Activated CD8-positive, alpha-beta memory T cell treated with anti-CD3 and anti-CD28 coated beads, Interleukin-2, amount 50 U/mL, for 4 hours (primary cell): Measurements from ENCODE around the gene NLRP6.

ENCODE experiments used
- DNase-seq: peaks from one replicate; pipeline ENCODE4 v3.0.0-alpha.2; 2020

Gene NLRP6

DNA sequence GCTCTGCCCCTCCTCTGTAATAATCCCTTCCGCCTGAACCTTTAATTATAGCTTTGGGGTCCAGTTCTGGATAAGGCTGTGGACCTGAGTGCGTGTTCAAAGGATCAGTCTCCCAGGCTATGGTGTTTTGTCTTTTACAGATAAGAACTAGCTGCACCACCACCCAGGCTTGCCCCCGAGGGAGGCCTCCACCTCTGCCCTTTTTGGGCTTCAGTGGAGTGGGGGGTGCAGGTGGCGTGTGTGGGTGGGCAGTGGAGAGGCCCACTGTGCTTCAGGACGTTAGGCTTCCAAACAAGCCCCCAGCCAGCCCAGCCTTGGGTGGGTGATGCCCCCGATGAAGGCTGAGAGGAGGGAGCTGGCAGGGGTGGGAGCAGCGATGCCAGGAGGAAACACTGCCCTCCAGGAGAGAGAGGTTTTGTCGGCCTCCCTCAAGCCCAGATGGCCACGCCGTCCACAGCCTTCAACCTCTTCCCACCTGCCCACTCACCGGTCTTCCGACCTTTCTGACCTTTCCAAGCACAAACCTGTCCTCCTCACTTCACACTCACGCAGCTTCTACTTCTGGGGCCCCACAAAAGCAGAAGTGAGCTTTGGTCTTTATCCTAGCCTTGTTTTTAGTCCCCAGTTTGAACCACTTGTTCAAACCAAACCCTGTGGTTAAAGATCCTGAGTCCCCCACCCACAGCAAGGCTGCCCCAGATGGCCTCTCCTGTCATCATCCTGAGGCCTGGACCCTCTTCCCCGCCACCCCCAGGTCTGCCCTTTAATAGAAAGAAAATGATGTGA, 21.1 kb upstream of the NLRP6 start:
- no peak for DNase-seq

DNA sequence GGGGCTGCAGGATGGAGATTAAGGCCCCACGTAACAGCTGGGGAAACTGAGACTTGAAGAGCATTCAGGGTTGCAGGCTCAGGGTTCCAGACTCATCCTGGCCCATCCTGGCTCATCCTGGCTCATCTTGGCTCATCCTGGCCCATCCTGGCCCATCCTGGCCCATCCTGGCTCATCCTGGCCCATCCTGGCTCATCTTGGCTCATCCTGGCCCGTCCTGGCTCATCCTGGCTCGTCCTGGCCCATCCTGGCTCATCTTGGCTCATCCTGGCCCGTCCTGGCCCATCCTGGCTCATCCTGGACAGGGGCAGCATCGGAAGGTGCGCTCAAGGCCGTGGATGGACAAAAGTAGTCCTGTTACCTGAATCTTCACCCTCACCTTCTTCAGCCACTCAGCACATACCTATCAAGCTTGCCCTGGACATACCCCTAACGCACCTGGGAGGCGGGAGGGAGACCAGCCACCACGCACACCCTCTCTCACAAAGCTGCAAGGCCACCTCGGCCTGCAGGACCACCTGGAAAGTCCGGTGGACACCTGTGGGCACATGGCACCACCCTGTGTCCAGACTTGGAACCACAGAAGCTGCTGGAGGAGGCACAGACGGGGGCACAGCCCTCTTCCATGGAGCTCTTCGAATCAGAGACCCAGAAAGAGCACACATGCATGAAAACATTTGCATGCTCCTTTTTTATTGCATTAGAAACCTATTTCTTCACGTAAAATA, 20.3 kb upstream of the NLRP6 start:
- DNase-seq: no peak

DNA sequence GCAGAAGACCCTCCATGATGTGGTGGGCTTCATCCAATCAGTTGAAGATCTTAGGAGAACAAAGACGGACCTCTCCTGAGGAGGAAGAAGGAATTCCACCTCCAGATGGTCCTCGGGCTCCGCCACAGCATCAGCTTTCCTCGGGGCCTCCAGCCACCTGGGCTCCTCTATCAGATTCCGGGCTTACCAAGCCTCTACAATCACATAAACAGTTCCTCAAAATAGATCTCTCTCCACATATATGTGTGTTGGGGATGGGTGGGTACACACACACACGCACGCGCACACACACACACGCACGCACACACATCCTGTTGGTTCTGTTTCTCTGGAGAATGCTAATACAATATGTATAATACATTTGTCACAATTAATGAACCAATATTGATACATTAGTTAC, 18.8 kb upstream of the NLRP6 start:
- no peak for DNase-seq

DNA sequence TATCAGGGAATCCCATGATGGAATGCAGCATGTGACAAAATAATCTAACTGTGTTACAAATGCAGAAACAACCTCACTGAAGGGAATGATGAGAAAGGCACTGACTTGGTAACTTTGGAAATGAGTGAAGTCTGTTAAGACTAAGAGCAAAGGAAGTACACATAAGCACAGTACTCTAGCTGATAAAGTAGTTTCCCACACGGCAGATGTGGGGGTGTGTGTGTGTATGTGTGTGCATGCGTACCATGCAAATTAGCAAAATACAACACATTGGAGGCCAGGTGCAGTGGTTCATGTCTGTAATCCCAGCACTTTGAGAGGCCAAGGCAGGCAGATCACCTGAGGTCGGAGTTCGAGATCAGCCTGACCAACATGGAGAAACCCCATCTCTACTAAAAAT, 16.6 kb upstream of the NLRP6 start:
- no peak for DNase-seq

DNA sequence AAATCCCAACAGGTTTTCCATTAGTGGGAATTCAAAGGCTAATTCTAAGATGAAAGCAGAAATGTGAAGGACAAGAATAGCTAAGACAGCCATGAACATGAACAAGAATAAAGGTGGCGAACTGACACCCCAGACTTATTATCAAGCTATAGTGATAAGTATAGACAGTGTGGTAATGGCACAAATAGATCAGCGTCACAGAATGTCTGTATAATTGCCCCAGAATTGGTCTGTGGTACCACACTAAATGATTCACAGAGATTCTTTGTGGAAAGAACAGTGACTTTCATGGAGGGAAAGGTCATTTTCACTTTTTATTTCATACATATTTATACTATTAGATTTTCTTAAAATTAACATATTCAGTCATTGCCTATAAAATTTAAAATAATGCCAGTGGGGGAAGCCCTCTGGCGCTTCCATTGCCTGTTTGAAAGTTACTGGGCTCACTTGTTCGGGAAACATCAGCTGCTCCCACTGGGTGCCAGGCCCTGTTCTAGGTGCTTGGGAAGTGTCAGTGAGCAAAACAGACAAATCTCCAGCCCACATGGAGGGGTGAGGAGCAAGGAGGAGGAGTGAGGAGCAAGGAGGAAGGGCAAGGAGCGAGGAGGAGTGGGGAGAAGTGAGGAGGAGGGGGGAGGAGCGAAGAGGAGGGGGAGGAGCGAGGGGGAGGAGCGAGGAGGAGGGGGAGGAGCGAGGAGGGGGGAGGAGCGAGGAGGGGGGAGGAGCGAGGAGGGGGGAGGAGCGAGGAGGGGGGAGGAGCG, 11.3 kb upstream of the NLRP6 start:
- DNase-seq: peak; percentile 28

DNA sequence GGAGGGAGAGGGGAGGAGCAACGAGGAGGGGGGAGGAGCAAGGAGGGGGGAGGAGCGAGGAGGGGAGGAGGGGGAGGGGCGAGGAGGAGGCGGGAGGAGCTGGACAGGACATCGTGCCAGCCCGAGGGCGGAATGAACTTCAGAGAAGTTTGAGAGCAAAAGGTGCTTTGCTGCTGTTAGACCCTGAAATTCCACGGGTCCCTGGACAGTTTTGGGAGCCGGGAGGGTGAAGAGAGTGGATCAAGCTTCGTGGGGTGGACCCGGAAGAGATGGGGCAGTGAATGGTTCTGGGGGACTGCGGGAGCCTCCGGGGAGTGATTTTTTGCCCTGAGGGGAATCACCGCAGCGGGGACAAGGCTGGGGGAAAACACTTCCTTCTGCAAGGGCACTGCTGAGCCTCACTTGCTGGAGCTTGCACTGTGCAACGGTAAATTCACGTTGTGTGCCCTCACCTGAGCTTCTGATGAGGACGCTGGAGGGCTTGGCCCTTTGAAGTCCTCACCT, 10.7 kb upstream of the NLRP6 start:
- DNase-seq: peak; percentile 42

DNA sequence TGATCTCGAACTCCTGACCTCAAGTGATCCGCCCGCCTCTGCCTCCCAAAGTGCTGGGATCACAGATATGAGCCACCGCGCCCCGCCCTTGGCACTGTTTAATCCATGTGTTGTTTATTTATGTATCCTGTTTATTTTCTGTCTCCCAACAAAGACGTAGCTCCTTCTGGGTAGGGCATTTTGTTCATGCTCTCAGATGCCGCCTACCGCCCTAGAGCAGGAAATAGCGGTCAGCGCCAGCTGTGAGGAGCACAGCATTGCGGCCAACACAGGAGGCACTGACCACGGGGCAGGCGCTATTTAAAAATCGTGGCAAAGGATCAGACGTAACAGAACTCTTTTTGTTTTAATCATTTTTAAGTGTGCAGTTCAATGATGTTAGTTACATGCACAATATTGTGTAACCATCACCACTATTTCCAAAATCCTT, 9.5 kb upstream of the NLRP6 start:
- peak; percentile 34 for DNase-seq

DNA sequence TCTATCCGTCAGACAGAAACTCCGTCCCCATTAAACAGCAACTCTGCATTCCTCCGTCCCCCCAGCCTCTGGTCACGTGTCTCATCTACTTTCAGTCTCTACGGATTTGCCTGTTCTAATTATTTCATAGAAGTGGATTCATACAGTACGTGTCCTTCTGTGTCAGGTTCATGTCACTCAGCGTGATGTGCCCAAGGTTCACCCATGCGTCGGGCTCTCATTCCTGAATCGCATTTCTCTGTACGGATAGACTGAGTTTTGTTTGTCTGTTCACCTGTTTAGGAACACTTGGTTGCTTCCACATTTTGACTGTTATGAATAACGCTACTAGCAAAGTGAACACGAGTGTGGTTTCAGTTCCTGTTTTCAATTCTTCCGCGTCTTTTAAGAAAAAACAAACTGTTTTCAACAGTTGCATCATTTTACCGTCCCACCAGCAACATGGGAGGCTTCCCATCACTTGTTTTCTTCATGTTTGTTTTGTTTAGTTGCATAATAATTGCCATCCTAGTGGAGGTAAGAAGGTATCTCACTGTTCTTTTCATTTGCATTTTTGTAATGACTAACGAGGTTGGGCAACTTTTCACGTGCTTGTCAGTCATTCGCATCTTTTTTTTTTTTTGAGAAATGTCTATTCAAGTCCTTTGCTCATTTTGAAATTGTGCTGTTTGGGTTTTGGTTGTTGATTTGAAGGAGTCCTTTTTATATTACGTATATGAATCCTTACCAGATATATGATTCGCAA, 8.9 kb upstream of the NLRP6 start:
- DNase-seq: peak; percentile 40

DNA sequence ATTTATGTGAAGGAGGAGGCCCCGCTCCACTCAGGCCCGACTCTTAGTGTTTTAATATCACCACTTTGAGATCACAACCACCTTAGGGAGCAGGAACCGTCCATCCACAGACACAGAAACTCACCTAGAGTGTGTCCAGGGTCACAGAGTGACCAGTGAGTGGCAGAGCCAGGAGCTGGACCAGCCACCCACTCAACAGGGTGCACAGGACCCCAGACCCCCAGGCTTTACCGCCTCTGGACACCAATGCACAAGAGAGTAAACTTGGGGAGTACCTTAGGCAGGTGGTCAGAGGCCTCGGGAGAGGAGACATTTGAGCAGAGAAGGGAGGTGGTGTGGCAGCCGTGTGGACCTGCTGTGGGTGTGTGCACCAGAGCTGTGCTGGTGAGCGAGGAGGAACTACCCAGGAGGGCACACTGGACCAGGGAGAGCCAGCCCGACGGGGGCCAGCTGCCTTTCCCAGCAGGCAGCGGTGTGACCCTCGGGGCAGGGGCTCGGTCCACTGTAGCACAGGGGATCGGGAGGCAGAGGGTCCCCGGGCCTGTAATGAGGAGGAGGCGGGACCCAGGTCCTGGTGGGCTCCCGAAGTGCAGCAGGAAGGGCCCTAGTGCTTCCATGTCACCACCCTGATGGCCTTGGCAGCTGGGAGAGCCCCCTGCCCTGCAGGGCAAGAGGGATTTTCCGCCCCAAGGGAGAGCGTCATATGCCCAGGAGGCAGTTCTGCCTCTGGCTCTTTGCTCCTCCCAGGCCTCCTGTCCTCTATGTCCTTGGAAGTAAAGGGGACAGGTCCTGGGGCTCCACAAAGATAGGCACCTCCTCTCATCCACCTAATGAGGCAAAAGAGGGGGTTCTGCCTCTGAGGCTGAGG, 7.5 kb upstream of the NLRP6 start:
- no peak for DNase-seq

DNA sequence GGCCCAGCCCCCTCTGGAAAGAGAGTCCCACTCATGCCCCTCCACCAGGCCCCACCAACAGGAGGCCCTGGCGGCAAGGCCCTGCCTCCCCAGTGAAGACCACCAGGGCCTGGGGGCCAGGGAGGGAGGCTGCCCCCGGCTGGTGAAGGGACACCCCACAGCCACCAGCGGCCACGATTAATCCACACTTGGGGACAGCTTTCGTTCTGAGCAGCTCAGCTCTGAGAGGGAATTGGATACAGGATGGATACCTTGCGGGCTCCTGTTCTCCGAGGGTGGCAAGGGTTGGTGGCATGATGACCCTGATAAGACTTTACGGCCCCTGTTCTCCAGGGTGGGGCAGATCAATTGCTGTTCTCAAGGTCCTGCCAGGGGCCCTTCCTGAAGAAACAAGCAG, 6.9 kb upstream of the NLRP6 start:
- no peak for DNase-seq

DNA sequence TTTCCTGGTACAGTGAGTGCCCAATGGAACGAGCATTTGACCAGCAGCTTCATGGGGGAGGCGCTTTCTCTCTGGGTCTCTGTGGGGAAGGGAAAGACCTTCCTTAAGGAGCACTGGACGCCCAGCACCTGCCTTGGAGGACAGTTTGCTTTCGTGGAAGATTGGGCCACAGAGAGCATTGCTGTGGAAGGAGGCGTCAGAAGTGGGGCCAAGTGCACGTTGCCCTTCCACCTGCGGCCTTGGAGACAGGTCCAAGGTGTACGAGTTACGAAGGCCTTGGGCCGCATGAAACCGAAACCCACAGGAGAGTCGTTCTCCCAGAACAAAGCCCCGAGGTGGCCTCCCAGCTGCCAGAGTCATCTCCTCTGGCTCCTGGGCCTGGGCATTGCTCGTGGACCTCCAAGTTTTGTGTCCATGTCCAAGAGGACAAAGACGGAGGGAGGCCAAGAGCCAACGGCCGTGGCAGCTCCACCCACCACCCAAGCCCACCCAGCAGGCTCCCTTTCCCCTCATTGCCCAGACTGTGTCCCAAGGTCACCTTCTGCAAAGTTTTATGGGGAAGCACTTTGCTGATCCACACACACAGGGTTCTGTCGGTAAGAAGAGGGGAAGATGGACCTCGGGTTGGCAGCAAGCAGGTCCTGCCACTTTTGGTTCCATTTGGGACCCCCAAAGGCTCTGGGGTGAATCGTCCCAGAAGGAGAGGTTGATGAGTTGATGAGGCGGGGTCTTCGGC, 5.8 kb upstream of the NLRP6 start:
- DNase-seq: no peak

DNA sequence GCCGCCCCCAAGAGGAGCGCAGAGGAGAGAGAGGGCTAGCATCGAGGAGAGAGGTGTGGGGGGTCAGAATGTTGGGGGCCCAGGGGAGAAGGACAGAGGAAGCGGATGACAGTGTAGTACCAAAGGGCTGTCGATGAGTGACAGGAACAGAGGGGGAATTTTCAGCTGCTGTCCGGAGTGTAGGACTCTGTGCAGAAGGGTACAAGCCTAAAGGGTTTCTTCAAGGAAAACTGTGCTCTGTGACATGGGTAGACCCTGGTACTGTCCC, 5.3 kb upstream of the NLRP6 start:
- DNase-seq: no peak

DNA sequence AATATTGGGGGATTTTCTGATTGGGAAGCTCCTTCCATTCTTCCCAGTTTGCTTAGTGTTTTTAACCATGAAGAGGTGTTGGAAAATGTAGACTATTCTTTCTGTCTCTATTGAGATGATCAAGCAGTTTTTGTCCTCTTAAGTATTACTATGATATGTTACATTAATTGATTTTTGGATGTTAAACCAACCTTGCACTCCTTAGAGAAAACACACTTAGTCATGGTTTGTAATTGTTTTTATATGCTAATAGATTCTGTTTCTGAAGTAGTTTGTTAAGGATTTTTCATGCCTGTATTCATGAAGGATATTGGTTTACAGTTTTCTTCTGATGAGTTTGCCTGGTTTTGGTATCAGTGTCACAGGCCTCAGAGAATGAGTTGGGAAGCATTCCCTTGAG, 2.0 kb upstream of the NLRP6 start:
- DNase-seq: no peak

DNA sequence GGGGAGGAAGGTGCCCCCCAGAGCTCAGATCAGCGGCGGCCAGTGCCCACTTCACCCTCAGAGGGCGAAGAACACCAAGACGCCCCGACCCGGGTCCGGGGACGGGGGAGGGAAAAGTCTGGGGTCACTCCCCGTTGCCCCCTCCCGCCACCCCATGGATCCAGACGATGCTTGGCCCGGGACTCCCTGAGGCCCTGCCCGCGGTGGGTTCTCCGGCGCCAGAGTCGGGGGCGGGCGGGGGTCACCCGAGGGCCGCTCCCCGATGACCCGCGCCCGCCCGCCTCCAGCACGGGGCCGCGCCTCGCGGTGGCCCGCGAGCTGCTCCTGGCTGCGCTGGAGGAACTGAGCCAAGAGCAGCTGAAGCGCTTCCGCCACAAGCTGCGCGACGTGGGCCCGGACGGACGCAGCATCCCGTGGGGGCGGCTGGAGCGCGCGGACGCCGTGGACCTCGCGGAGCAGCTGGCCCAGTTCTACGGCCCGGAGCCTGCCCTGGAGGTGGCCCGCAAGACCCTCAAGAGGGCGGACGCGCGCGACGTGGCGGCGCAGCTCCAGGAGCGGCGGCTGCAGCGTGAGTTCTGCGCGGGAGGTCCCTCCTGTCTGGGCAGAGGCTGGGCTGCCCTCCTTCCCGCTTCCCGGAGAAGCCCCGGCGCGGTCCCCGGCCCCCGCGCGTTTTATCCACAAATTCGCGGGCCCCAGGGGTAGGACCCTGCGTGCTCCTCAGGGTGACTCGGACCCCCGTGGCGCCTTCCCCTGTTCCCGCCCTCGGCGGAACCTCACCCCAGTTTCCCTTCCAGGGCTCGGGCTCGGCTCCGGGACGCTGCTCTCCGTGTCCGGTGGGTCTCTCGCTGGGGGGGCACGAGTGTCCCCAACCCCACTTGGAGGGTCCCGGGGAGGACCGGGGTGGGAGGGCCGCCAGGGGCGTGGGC, 1.1 kb downstream of the NLRP6 start:
- peak; percentile 30 for DNase-seq

DNA sequence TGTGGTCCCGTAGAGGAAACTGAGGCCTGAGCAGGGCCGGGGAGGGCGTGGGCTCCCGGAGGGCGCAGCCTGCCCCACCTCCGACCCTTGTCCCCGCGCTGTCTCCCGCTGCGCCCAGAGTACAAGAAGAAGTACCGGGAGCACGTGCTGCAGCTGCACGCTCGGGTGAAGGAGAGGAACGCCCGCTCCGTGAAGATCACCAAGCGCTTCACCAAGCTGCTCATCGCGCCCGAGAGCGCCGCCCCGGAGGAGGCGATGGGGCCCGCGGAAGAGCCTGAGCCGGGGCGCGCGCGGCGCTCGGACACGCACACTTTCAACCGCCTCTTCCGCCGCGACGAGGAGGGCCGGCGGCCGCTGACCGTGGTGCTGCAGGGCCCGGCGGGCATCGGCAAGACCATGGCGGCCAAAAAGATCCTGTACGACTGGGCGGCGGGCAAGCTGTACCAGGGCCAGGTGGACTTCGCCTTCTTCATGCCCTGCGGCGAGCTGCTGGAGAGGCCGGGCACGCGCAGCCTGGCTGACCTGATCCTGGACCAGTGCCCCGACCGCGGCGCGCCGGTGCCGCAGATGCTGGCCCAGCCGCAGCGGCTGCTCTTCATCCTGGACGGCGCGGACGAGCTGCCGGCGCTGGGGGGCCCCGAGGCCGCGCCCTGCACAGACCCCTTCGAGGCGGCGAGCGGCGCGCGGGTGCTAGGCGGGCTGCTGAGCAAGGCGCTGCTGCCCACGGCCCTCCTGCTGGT, 1.9 kb downstream of the NLRP6 start:
- DNase-seq: peak; percentile 56

DNA sequence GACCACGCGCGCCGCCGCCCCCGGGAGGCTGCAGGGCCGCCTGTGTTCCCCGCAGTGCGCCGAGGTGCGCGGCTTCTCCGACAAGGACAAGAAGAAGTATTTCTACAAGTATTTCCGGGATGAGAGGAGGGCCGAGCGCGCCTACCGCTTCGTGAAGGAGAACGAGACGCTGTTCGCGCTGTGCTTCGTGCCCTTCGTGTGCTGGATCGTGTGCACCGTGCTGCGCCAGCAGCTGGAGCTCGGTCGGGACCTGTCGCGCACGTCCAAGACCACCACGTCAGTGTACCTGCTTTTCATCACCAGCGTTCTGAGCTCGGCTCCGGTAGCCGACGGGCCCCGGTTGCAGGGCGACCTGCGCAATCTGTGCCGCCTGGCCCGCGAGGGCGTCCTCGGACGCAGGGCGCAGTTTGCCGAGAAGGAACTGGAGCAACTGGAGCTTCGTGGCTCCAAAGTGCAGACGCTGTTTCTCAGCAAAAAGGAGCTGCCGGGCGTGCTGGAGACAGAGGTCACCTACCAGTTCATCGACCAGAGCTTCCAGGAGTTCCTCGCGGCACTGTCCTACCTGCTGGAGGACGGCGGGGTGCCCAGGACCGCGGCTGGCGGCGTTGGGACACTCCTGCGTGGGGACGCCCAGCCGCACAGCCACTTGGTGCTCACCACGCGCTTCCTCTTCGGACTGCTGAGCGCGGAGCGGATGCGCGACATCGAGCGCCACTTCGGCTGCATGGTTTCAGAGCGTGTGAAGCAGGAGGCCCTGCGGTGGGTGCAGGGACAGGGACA, 2.7 kb downstream of the NLRP6 start:
- peak; percentile 36 for DNase-seq

DNA sequence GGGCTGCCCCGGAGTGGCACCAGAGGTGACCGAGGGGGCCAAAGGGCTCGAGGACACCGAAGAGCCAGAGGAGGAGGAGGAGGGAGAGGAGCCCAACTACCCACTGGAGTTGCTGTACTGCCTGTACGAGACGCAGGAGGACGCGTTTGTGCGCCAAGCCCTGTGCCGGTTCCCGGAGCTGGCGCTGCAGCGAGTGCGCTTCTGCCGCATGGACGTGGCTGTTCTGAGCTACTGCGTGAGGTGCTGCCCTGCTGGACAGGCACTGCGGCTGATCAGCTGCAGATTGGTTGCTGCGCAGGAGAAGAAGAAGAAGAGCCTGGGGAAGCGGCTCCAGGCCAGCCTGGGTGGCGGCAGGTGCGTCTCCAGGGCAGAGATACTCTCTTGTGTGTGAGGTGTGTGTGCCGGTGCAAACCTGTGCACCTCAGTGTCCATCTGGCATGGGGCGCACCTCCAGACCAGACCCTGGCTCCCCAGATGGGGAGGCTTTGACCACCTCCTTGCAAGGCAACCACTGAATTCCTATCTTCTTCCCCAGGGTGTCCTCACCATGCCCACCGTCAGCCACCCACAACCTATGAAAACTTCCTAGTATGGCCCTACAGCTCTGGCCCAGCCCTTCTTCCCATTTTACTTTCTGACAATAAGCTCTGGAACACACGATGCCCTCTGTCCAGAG, 3.4 kb downstream of the NLRP6 start:
- no peak for DNase-seq

DNA sequence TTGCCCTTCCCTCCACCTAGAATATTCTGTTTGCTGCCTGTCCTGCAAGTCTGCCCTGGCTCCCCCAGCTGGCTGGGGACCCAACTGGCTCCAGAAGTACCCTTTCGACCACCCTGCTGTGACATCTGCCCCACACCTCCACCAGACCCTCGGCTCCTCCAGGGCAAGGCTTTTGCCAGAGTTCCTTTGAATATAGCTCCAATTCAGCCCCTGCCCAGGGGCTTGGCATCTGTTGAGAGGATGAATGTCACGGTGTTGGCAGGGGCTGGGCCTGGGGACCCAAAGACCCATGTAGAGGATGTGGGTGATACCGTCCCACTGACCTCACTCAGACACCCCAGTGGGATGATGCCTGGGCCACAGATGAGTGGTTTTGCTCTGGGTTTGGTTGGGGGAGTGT, 4.0 kb downstream of the NLRP6 start:
- no peak for DNase-seq
